ENCODE results near the gene PLCD3.

DNA sequence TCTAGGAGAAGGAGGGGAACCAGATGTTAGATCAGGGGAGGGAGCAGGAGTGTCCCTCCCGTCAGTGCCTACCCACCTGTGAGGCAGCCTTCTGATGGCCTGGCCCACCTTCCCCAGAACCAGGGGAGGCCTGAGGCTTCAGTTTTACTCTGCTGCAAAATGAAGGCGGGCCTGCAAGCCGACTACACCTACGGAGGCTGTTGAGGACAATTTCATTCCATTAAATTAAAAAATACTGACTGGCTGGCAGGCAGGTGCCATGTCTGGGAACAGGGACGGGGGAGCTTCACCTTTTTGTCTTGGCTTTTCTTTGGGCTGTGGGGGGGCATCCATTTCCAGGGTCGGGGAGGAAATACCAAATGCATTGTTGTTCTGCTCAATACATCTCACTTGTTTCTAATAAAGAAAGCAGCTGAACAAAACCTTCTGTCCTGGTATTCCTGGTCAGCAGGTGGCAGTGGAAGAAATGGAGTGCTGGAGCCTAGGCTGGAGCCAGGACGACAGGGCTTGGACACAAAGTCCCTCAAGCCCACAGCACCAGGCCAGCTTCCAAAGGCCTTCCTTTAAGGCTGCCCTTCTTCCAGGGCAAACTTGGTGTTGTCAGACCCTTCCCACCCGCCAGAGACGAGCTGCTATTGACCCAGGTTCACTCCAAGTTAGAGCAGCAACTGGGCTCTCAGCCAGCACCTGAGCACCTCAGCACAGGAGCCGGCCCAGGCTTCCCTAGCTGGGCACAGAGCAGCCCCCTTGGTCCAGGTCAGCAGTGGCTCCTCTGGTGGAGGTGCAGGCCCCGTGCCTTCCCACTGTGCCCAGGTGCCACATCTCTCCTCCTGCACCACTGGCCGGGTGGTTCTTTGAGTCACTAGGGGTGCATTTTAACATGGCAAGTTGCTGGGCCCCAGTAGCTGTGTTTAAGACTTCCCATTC lies 23.5 kb downstream of the PLCD3 start:
- TF ChIP-seq, protein P1, sequence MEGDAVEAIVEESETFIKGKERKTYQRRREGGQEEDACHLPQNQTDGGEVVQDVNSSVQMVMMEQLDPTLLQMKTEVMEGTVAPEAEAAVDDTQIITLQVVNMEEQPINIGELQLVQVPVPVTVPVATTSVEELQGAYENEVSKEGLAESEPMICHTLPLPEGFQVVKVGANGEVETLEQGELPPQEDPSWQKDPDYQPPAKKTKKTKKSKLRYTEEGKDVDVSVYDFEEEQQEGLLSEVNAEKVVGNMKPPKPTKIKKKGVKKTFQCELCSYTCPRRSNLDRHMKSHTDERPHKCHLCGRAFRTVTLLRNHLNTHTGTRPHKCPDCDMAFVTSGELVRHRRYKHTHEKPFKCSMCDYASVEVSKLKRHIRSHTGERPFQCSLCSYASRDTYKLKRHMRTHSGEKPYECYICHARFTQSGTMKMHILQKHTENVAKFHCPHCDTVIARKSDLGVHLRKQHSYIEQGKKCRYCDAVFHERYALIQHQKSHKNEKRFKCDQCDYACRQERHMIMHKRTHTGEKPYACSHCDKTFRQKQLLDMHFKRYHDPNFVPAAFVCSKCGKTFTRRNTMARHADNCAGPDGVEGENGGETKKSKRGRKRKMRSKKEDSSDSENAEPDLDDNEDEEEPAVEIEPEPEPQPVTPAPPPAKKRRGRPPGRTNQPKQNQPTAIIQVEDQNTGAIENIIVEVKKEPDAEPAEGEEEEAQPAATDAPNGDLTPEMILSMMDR (conservative IDR thresholded peaks at IDR 0.05; ENCODE audit: low read depth, low read length), result 0 out of 2 replicates have a peak, but pooled peaks have one; percentile 5
- TF ChIP-seq RCOR1 (IDR thresholded peaks at IDR 0.05; ENCODE audit: insufficient replicate concordance, low read length) (no peak), BHLHE40 (IDR thresholded peaks at IDR 0.05; ENCODE audit: low read depth, low read length) (no peak), SMC3 (IDR thresholded peaks at IDR 0.05; ENCODE audit: low read depth, low read length) (no peak), POLR2A (IDR thresholded peaks at IDR 0.05; ENCODE audit: low read depth, low read length) (no peak), RFX5 (IDR thresholded peaks at IDR 0.05; ENCODE audit: low read depth, low read length) (no peak), RAD21 (IDR thresholded peaks at IDR 0.05; ENCODE audit: low read length) (0 out of 2 replicates have a peak, but pooled peaks have one; percentile 3), NFE2L2 (IDR thresholded peaks at IDR 0.05; ENCODE audit: low read depth, low read length) (no peak), CEBPB (IDR thresholded peaks at IDR 0.05; ENCODE audit: low read depth, low read length) (no peak)
- TF ChIP-seq, protein P2, sequence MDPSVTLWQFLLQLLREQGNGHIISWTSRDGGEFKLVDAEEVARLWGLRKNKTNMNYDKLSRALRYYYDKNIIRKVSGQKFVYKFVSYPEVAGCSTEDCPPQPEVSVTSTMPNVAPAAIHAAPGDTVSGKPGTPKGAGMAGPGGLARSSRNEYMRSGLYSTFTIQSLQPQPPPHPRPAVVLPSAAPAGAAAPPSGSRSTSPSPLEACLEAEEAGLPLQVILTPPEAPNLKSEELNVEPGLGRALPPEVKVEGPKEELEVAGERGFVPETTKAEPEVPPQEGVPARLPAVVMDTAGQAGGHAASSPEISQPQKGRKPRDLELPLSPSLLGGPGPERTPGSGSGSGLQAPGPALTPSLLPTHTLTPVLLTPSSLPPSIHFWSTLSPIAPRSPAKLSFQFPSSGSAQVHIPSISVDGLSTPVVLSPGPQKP (IDR thresholded peaks at IDR 0.05; ENCODE audit: borderline replicate concordance, low read depth, low read length), result no peak
- TF ChIP-seq, protein P3, sequence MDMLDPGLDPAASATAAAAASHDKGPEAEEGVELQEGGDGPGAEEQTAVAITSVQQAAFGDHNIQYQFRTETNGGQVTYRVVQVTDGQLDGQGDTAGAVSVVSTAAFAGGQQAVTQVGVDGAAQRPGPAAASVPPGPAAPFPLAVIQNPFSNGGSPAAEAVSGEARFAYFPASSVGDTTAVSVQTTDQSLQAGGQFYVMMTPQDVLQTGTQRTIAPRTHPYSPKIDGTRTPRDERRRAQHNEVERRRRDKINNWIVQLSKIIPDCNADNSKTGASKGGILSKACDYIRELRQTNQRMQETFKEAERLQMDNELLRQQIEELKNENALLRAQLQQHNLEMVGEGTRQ (IDR thresholded peaks at IDR 0.05; ENCODE audit: low read depth, low read length), result no peak
